ENCODE measurements around the gene ATP6V0C.

Gene ATP6V0C

DNA sequence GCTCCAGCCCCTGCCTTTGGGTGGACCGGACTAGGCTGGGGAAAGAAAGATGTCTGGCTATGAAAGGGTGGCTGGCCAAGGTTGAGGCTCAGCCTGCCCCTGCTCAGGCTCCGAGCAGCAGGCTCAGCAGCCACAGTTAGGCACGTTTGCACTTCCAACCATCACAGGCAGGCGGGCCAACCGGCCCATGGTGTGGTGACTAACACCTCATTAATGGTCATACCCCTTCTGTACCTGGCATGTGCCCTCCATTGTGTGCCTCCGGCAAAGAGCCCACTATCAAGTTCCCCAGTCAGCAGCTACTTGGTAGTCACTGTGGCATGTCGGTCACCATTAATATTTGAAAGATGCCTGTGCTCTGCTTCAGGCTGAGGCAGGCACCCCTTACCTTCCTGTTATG lies 32.1 kb upstream of the ATP6V0C start:
- no peaks in the 10 kb centered on the region for H3K4me1 ChIP-seq (ENCODE audit: insufficient read depth, low read length)
- H3K9ac ChIP-seq (ENCODE audit: low read depth, low read length): no peak overlapping the region
- no peaks in the 10 kb centered on the region for H3K36me3 ChIP-seq (ENCODE audit: insufficient read depth, low read length)
- H3K9me3 ChIP-seq (ENCODE audit: control insufficient read depth, insufficient read depth, low read length): no peaks in the 10 kb centered on the region

GRCh38 chr16:2482249-2482648 lies 31.5 kb upstream of the ATP6V0C start:
- no peak overlapping the region for H3K9ac ChIP-seq (ENCODE audit: low read depth, low read length)
- H3K9me3 ChIP-seq (ENCODE audit: control insufficient read depth, insufficient read depth, low read length): no peaks in the 10 kb centered on the region
- no peaks in the 10 kb centered on the region; the same call in 1 of the 2 replicates for H3K4me1 ChIP-seq (ENCODE audit: insufficient read depth, low read length)
- H3K36me3 ChIP-seq (ENCODE audit: insufficient read depth, low read length): no peaks in the 10 kb centered on the region

DNA sequence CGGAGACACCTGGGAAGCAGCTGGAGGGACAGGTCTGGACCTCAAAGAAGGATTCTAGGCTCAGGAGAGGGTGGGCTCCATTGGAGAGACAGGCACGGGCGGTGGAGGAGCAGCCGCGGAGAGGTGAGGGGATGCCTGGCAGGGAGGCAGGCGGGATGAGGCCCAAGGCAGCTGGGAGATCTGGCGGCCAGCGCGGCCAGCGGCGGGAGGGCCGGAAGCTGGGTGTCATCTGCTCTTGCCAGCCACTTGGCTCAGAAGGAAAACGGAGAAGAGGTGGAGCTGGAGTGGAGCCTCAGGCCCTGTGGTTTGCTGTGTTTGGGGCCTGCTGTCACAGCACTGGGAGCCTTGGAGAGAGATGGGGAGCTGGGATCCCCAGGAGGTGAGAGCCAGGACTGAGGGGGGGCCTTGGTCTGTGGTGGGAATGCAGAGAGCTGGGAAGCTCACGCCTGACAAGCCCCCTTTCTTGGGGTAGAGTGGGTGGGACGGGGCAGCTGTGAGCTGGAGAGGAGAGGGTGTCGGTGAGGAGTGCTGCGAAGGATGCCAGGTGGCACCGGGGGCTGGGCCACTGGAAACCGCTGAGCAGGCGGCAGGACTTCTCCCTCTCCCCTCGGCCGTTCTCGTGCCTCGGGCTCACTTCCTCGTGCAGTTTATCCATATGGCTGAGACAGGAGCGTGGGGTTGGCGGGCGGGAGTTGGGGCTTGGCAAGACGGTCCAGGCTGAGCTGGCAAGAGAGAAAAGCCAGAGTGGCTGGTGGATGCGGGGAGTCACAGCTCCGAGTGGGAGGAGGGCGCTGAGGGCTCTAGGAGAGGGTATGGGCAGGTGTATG lies 30.8 kb upstream of the ATP6V0C start:
- Histone ChIP-seq H3K36me3 (ENCODE audit: insufficient read depth, low read length) (no peaks in the 10 kb centered on the region), H3K9me3 (ENCODE audit: control insufficient read depth, insufficient read depth, low read length) (no peaks in the 10 kb centered on the region), H3K9ac (ENCODE audit: low read depth, low read length) (no peak overlapping the region), H3K4me1 (ENCODE audit: insufficient read depth, low read length) (no peaks in the 10 kb centered on the region; the same call in 1 of the 2 replicates)

DNA sequence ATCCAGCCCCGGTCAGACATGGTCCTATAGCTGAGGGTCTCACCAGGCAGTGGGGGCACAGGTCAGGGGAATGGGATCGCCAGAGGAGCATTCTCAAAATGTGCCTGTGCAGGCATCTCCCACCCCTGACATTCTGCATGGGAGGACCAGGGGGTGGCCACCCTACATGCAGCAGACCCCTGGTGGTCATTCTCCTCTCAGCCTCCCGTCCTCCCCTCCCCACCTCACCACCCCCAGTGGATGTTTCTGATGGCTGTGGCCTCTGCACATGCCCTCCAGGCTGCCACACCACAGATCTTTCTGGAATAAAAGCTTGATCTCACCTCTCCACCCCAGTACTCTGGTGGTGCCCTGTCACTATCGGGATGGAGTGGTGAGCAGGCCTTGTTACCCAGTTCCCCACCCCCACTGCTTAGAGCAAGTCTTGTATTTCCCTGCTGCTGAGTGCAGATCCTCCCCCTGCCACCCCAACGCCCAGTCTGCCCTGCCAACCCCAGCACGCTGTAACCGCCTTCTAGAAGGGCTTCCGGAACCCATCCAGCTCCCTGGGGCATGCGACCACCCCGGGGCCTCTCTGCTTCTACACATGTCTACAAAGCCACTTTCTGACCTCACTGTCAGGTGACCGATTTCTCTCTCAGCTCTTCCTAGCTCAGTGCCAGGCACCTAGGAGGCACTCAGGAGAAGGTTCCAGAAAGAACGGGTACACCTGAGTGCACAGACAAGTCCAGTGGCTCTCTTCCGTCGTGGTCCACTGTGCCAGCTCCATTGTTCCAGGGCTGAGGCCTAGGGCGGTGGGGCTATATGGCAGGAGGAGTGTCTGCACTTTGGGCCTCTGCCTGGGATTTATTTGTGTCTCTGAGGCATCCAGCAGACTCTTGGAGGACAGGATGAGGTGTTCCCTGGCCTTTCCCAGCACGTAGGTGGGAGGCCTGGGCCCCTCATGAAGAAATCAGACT lies 29.5 kb upstream of the ATP6V0C start:
- Histone ChIP-seq H3K36me3 (ENCODE audit: insufficient read depth, low read length) (no peaks in the 10 kb centered on the region), H3K9ac (ENCODE audit: low read depth, low read length) (no peak overlapping the region), H3K9me3 (ENCODE audit: control insufficient read depth, insufficient read depth, low read length) (no peaks in the 10 kb centered on the region), H3K4me1 (ENCODE audit: insufficient read depth, low read length) (no peaks in the 10 kb centered on the region; the same call in 1 of the 2 replicates)

GRCh38 chr16:2484898-2485508 lies 28.7 kb upstream of the ATP6V0C start:
- Histone ChIP-seq H3K36me3 (ENCODE audit: insufficient read depth, low read length) (no peaks in the 10 kb centered on the region), H3K9me3 (ENCODE audit: control insufficient read depth, insufficient read depth, low read length) (no peaks in the 10 kb centered on the region), H3K4me1 (ENCODE audit: insufficient read depth, low read length) (no peaks in the 10 kb centered on the region; the same call in 1 of the 2 replicates), H3K9ac (ENCODE audit: low read depth, low read length) (no peak overlapping the region)

DNA sequence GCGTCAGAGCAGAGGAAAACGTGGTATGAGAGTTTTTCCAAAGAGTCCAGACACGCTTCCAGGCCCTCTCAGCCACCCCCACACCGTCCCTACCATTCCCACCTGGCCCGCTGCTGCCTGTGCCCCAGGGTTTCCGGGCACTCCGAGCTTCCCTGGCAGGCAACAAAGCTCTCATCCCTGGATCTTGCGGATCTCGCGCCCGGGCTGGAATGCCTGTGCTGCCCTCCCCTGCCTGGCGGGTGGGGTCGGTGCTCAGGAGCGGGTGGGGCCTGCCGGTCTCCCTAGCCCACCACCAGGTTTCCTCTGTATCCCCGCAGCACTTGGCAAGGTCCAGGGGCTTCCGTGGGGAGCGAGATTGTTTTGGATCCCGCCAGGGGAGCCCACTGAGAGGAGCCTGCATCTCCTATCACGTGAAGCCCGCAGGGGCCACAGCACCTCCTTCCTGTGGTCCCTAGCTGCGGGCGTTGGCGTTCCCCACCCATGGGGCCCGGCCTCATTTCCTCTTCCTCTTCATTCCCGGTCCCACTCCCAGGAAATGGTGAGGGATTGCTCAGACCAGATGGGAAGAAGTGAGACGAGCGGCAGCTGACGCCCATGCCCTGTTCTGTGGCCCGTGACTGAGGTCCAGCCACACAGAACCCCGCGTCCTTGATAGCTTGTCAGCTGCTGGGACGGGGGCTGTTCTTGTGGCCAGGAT lies 27.8 kb upstream of the ATP6V0C start:
- no peaks in the 10 kb centered on the region; the same call in 1 of the 2 replicates for H3K4me1 ChIP-seq (ENCODE audit: insufficient read depth, low read length)
- no peak overlapping the region for H3K9ac ChIP-seq (ENCODE audit: low read depth, low read length)
- no peaks in the 10 kb centered on the region for H3K9me3 ChIP-seq (ENCODE audit: control insufficient read depth, insufficient read depth, low read length)
- H3K36me3 ChIP-seq (ENCODE audit: insufficient read depth, low read length): no peaks in the 10 kb centered on the region

DNA sequence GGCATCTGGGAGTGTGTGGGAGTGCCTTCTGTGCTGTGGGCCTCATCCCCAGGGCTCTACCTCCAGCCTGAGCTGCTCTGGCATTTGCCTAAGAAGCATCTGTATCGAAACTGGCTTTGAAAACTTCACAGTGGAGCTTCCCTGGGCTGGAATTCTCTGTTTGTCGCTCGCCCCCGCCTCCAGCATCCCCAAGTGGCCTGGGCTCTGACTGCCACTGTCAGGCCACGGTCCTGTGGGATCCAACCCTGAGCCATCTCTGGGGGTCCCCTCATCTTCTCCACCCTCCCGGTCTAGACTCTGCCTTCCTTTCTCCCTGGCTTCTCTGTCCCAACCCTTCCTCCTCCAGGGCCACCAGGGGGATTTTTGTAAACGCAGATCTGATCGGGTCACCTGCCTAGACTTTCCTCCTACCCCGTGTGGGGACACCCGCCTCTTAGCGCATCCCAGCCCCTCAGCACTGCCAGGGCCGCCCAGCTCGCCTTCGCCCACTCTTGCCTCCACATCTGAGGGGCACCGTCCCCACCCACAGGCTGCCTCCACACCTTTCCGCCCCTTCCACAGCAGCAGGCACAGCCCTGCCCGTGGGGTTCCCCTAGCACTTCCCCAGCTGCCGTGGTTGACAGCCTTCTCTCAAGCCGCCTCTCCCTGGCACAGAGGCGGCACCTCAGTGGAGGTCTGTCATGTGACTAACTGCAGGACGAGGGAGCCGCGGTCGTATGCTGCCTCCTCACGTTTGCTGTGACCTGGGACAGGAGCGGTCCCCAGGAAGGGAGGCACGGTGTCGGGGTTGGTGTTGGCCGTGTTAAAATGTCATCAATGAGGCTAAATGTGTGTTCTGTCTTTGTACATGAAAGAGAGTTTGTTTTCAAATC lies 26.9 kb upstream of the ATP6V0C start:
- no peaks in the 10 kb centered on the region for H3K9me3 ChIP-seq (ENCODE audit: control insufficient read depth, insufficient read depth, low read length)
- H3K36me3 ChIP-seq (ENCODE audit: insufficient read depth, low read length): no peaks in the 10 kb centered on the region
- H3K9ac ChIP-seq (ENCODE audit: low read depth, low read length): no peak overlapping the region
- no peaks in the 10 kb centered on the region; the same call in 1 of the 2 replicates for H3K4me1 ChIP-seq (ENCODE audit: insufficient read depth, low read length)

DNA sequence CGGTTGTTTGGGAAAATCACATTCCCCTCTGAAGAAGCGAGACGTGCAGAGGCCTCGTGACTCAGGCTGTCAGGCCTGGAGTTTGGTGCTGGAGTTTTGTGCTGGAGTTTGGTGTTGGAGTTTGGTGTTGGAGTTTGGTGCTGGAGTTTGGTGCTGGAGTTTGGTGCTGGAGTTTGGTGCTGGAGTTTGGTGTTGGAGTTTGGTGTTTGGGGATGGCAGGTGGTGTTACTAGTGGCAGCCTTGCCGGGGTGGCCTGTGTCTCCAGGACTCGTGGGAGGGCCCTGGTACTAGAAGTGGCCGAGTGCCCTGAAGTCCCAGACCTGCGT lies 26.3 kb upstream of the ATP6V0C start:
- H3K4me1 ChIP-seq (ENCODE audit: insufficient read depth, low read length): no peaks in the 10 kb centered on the region; the same call in 1 of the 2 replicates
- no peak overlapping the region for H3K9ac ChIP-seq (ENCODE audit: low read depth, low read length)
- no peaks in the 10 kb centered on the region for H3K36me3 ChIP-seq (ENCODE audit: insufficient read depth, low read length)
- no peaks in the 10 kb centered on the region for H3K9me3 ChIP-seq (ENCODE audit: control insufficient read depth, insufficient read depth, low read length)

DNA sequence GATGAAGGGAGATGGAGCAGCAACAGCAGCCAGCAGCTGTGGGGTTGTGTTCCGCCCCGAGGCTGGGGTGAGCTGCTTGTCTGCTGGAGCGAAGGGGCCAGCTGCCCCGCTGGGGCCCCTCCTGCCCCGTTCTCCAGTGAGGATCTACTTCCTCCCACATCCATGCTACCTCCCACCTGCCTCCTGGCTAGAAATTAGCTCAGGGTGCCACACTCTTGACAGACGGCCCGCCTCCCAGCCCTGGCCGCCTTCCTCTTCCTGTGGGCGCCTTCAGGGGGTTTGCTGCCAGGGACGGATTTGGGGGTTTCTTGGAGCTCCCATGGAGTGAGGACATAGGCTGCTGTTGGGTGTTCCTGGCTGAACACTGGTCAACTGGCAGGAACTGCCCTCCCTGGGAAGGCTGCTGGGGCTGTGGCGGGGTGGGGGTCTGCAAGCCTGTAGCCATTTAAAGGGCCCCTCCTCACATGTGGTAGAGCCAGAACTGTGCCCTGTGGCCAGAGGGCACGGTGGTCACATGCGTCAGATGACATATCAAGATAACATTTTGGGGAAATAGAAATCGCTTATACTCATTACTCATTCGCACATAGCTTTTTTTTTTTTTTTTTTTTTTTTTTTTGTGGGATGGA lies 25.7 kb upstream of the ATP6V0C start:
- no peak overlapping the region for H3K9ac ChIP-seq (ENCODE audit: low read depth, low read length)
- H3K4me1 ChIP-seq (ENCODE audit: insufficient read depth, low read length): no peaks in the 10 kb centered on the region; the same call in 1 of the 2 replicates
- no peaks in the 10 kb centered on the region for H3K9me3 ChIP-seq (ENCODE audit: control insufficient read depth, insufficient read depth, low read length)
- H3K36me3 ChIP-seq (ENCODE audit: insufficient read depth, low read length): no peaks in the 10 kb centered on the region

DNA sequence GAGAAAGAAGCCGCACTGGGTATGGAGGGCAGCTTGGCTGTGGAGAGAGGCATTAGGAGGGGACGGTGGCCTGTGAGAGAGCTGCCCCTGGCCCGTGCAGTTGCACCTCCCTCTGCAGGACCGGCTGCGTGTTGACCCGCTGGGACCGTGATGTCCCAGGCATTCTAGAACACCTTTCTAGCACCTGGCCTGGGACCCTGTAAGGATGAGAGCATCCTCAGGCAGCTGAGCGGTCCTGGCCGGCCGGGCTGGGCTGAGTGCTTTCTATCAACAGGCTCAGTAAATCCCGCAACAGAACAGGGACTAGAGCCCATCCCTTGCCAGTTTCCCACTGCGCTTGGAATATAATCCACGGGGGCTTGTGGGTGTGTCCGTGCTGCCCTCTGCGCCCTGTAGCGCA lies 24.2 kb upstream of the ATP6V0C start:
- no peaks in the 10 kb centered on the region; the same call in 1 of the 2 replicates for H3K4me1 ChIP-seq (ENCODE audit: insufficient read depth, low read length)
- H3K9me3 ChIP-seq (ENCODE audit: control insufficient read depth, insufficient read depth, low read length): no peaks in the 10 kb centered on the region
- H3K36me3 ChIP-seq (ENCODE audit: insufficient read depth, low read length): no peaks in the 10 kb centered on the region
- H3K9ac ChIP-seq (ENCODE audit: low read depth, low read length): no peak overlapping the region

DNA sequence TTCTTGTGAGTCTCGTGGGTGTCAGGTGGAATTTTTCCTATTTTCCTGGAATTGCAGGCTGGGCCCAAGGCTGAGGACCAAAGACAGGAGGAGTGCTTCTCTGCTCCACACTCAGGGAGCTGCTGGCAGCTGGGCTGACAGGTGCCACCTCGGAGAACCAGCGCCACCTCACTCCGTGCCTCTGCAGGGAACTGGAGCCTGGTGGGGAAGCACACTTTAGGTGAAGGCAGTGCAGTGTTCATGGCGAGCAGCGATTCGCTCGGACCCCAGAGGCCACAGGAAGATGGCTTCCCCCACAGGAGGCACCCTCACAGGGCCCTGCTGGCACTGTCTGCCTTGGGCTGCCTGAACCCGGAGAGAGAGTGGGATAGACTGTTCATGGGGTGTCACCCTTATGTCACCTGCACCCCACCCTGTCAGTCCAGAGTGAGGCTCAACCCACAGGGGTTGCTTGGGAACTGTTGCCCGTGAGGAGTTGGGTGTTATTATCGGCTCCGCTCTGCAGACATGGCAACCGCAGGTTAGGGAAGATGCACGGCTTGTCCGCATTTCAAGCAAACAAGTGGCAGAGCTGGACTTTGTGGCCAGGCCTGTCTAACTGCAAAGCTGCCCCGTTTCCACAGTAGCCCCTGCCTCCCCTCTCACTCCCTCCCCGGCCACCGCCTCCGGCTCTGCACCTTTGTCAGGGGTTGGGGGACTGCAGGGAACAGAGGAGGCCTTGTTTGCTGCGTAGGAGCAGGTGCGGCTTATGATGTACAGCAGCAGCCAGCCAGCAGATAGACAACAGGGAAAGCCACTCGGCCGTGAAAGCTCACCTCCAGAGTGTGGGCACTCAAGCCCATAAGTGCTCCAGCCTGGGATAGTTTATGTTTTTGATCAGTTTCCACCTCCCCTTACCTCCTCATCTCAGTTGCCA lies 23.3 kb upstream of the ATP6V0C start:
- no peak overlapping the region for H3K9ac ChIP-seq (ENCODE audit: low read depth, low read length)

DNA sequence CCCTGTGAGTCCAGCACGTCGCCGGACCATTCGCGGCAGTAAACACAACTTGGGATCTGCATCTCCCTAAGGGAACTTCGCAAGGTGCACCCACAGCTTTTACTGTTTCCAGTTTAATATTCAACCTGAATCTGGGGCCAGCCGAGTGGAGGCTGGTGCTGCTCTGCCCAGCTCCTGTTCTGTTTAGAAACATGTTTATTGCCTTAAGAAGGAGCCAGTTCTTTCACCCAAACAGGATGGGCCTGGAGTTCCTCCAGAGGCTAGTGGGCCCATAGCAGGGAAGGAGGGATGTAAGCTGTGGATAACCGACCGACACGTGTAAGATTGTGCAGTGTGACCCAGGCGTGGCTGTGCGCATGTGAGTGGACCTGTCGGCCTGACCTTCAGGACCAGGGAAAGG lies 21.5 kb upstream of the ATP6V0C start:
- no peaks in the 10 kb centered on the region for H3K9me3 ChIP-seq (ENCODE audit: control insufficient read depth, insufficient read depth, low read length)
- H3K9ac ChIP-seq (ENCODE audit: low read depth, low read length): no peak overlapping the region
- no peaks in the 10 kb centered on the region; the same call in 1 of the 2 replicates for H3K4me1 ChIP-seq (ENCODE audit: insufficient read depth, low read length)
- H3K36me3 ChIP-seq (ENCODE audit: insufficient read depth, low read length): no peaks in the 10 kb centered on the region

More for the DNA sequence above, 23.3 kb upstream of the ATP6V0C start:
- Histone ChIP-seq H3K9me3 (ENCODE audit: control insufficient read depth, insufficient read depth, low read length) (no peaks in the 10 kb centered on the region), H3K36me3 (ENCODE audit: insufficient read depth, low read length) (no peaks in the 10 kb centered on the region), H3K4me1 (ENCODE audit: insufficient read depth, low read length) (no peaks in the 10 kb centered on the region; the same call in 1 of the 2 replicates)

All from ES-I3 (cell line).